Ishikawa (cell line): ENCODE data around the gene GSE1.

Source experiments
- CEBPB ChIP-seq: IDR thresholded peaks from 2 replicates; pipeline ENCODE4 v1.6.1; 2012
- CREB1 ChIP-seq: IDR thresholded peaks from 2 replicates; pipeline ENCODE4 v1.6.1; 2012; ENCODE audit warnings: low read depth
- EGR1 ChIP-seq: IDR thresholded peaks from 2 replicates; pipeline ENCODE4 v1.6.1; 2012
- EP300 ChIP-seq: IDR thresholded peaks from 2 replicates; pipeline ENCODE4 v1.6.1; 2012; ENCODE audit warnings: borderline replicate concordance
- FOXM1 ChIP-seq: IDR thresholded peaks from 2 replicates; pipeline ENCODE4 v1.6.1; 2012; ENCODE audit warnings: low read depth, borderline replicate concordance
- NFIC ChIP-seq: IDR thresholded peaks from 2 replicates; pipeline ENCODE4 v1.6.1; 2012
- RAD21 ChIP-seq: IDR thresholded peaks from 2 replicates; pipeline ENCODE4 v1.6.1; 2012; ENCODE audit warnings: low read depth
- TAF1 ChIP-seq: IDR thresholded peaks from 2 replicates; pipeline ENCODE4 v1.6.1; 2012; ENCODE audit warnings: low read depth, mild to moderate bottlenecking
- TCF12 ChIP-seq: IDR thresholded peaks from 2 replicates; pipeline ENCODE4 v1.6.1; 2012; ENCODE audit warnings: low read depth
- TEAD4 ChIP-seq: IDR thresholded peaks from 2 replicates; pipeline ENCODE4 v1.6.1; 2012
- YY1 ChIP-seq: IDR thresholded peaks from 2 replicates; pipeline ENCODE4 v1.6.1; 2012; ENCODE audit warnings: low read depth
- ZBTB7A ChIP-seq: IDR thresholded peaks from 2 replicates; pipeline ENCODE4 v1.6.1; 2012; ENCODE audit warnings: low read depth
- TF ChIP-seq, protein P1 (sequence below): IDR thresholded peaks from 2 replicates; pipeline ENCODE4 v1.6.1; 2012; ENCODE audit warnings: low read depth, mild to moderate bottlenecking
- TF ChIP-seq, protein P2 (sequence below): IDR thresholded peaks from 2 replicates; pipeline ENCODE4 v1.6.1; 2012
- TF ChIP-seq, protein P3 (sequence below): IDR thresholded peaks from 2 replicates; pipeline ENCODE4 v1.6.1; 2012

The GSE1 gene

DNA sequence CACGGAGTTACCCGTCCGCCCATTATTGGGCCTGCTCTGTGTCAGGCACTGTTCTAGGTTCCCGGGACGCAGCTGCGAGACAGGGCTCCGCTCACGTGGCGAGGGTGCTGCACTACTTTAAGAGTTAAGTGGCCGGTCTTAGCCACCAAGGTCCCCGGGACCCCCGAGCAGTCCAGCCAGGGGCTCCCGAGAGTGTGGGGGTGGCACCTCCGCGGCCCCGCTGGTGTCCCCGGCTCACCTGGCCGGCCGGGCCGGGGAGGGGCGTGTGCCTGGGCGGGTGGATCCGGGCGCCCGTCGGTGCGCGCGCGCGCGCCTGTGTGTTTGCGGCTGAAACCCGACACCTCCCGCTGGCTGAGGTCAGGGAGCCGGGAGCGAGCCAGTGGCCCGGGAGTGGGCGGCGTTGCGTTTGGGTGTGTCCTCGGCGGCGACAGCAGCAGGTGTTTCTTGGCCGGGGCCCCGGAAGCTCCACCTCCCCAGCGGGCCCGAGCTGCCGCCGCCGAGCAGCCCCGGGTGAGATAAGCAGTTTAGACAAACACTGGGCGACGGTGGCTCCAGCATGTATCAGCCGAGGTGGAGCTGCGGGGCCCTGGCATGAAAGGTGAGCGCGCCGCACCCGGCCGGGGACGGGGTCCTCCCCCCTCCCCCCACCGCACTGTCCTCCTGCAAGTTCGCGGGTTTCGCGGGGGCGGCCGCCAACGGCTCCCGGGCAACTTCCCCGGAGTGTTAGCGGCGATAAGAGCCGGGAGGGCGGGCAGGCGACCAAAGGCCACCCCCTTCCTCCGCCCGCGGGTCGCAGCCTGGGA lies at the start of gene GSE1:
Gene GSE1, plus strand, starts transcription at position 522 of the 803 bp plus-strand sequence. Its CDS starts 70 bp downstream, at position 592.
- TF ChIP-seq, protein P1, sequence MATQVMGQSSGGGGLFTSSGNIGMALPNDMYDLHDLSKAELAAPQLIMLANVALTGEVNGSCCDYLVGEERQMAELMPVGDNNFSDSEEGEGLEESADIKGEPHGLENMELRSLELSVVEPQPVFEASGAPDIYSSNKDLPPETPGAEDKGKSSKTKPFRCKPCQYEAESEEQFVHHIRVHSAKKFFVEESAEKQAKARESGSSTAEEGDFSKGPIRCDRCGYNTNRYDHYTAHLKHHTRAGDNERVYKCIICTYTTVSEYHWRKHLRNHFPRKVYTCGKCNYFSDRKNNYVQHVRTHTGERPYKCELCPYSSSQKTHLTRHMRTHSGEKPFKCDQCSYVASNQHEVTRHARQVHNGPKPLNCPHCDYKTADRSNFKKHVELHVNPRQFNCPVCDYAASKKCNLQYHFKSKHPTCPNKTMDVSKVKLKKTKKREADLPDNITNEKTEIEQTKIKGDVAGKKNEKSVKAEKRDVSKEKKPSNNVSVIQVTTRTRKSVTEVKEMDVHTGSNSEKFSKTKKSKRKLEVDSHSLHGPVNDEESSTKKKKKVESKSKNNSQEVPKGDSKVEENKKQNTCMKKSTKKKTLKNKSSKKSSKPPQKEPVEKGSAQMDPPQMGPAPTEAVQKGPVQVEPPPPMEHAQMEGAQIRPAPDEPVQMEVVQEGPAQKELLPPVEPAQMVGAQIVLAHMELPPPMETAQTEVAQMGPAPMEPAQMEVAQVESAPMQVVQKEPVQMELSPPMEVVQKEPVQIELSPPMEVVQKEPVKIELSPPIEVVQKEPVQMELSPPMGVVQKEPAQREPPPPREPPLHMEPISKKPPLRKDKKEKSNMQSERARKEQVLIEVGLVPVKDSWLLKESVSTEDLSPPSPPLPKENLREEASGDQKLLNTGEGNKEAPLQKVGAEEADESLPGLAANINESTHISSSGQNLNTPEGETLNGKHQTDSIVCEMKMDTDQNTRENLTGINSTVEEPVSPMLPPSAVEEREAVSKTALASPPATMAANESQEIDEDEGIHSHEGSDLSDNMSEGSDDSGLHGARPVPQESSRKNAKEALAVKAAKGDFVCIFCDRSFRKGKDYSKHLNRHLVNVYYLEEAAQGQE: no peak
- no peak for TF ChIP-seq YY1
- peak; percentile 87 for TF ChIP-seq NFIC
- no peak for TF ChIP-seq FOXM1
- TF ChIP-seq ZBTB7A: no peak; the same call in 1 of the 2 replicates
- peak; percentile 95 for TF ChIP-seq TCF12
- no peak; the same call in 1 of the 2 replicates for TF ChIP-seq CEBPB
- TF ChIP-seq TAF1: peak; percentile 48; the same call in 1 of the 2 replicates
- TF ChIP-seq TEAD4: peak; percentile 55
- TF ChIP-seq, protein P2, sequence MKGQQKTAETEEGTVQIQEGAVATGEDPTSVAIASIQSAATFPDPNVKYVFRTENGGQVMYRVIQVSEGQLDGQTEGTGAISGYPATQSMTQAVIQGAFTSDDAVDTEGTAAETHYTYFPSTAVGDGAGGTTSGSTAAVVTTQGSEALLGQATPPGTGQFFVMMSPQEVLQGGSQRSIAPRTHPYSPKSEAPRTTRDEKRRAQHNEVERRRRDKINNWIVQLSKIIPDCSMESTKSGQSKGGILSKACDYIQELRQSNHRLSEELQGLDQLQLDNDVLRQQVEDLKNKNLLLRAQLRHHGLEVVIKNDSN: peak; percentile 15; the same call in 1 of the 2 replicates
- TF ChIP-seq EP300: 0 out of 2 replicates have a peak, but pooled peaks have one; percentile 62
- TF ChIP-seq EGR1: peak; percentile 72
- TF ChIP-seq RAD21: no peak
- TF ChIP-seq, protein P3, sequence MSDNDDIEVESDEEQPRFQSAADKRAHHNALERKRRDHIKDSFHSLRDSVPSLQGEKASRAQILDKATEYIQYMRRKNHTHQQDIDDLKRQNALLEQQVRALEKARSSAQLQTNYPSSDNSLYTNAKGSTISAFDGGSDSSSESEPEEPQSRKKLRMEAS: peak; percentile 53
- no peak for TF ChIP-seq CREB1

DNA sequence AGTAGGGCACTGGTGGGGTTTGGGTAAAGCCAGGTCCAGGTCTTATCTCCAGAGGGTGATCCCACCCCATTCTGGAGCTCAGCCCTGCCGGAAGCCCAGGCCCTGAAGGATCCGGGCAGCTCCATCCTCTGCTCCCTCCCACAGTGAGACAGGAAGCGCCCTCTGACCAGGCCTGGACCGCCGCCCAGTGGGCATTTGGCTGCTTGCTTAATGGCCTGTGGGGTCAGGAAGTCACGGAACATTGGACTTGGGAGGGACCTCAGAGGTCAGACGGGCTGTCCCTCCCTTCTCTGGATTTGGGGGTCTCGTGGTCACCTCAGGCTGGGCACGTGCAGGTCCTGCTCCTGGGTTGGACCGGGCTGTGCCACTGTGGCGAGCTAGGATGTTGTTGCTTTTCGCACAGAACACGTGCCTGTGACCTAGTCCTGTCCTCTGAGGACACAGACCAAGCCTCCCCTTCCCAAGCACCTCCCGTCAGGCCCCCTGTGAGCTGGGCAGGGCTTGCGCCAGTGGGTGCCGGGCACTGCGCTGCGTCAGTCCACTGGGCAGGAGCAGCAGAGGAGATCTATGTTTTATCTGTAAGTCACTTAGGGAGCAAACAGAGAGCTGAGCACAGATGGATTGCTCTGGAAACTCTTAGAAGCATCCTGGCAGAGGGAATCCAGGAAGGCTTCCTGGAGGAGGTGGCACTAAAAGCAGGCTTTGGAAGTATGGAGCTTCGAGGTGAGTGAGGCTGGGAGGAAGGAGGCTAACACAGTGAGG lies 49.4 kb upstream of the GSE1 start:
- TF ChIP-seq ZBTB7A (0 out of 2 replicates have a peak, but pooled peaks have one; percentile 61), CEBPB (no peak), TEAD4 (peak; percentile 43), CREB1 (no peak), EGR1 (no peak), FOXM1 (peak; percentile 56; the same call in 1 of the 2 replicates), NFIC (peak; percentile 94), TCF12 (peak; percentile 95), YY1 (peak; percentile 17; the same call in 1 of the 2 replicates), EP300 (peak; percentile 92), TAF1 (no peak), RAD21 (peak; percentile 83)
- TF ChIP-seq, protein P3: peak; percentile 85
- TF ChIP-seq, protein P2: peak; percentile 54
- TF ChIP-seq, protein P1: no peak

DNA sequence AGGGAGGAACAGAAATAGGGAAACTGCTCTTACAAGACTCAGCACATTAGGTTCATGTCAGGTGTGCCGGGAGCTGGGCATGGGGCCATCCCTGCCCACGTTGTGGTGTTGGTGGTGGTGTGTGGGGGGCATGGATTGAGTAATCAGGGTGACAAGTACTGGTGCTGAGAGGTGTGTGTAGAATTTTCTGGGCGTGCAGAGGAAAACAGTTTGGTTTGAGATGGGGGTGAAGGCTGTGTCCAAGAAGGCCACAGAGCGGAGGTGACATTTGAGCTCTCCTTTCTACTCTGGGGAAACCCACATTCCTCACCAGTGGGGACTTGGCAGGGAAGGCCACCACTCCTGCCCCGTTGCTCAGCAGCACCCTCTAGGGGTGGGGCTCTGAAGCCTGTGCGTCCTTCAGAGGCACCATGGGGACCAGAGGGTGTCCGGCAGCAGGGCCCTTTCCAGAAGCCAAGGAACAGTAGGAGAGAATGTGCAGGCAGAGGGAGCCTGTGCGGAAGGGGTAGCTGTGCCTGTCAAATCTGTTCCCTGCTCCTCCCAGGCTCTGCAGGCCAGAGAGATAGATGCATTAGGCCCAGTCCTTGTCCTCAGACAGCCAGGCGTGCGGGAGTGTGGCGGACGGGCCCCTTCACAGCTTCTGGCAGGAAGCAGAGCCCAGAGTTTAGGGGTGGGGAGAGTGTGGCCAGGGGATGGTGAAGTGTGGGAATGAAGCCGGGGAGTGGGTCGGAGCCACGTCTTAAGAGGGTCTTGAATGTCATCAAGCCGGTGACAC lies 48.7 kb upstream of the GSE1 start:
- TF ChIP-seq FOXM1 (0 out of 2 replicates have a peak, but pooled peaks have one; percentile 15), RAD21 (peak; percentile 26; the same call in 1 of the 2 replicates)
- TF ChIP-seq, protein P3: no peak

DNA sequence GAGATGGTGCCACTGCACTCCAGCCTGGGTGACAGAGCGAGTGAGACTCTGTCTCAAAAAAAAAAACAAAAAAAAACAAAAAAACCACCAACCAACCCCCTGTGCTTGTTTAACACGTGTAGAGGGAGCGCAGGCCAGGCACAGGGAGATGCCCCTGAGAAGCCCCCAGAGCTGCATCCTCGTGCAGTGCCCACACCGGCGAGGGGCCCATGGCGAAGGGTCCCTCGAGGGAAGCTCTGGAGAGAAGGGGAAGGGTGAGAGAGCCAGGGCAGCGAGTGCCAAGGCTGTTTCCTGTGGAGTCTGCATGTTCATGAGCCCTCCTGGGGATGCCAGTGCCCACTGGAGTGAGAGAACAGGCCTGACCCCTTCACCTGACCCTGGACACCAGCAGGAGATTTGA lies 47.8 kb upstream of the GSE1 start:
- TF ChIP-seq EGR1: no peak
